ENCODE measurements around the gene NDUFA6. TPM values are rescaled to one million over a fixed set of nuclear protein-coding genes. Genes with fewer than 3 reads are reported as not detected.

The NDUFA6 gene
- total and polyA plus RNA-seq, 10 of the 15 experiments (the other 5 are each of a cell fraction or from before 2014, with no cell fraction given): 85.9 to 511 (median 128) TPM

- Histone ChIP-seq H4K20me1 (ENCODE audit: control insufficient read depth, insufficient read depth) (peaks cover 2% of the 10 kb centered on the region; the same call in 1 of the 2 replicates), H3K4me2 (ENCODE audit: control insufficient read depth, insufficient read depth) (no peak overlapping the region), H2AFZ (ENCODE audit: control insufficient read depth, low read depth, low read length) (no peak overlapping the region), H3K27ac (ENCODE audit: control insufficient read depth, insufficient read depth) (no peak overlapping the region), H3K4me1 (ENCODE audit: control insufficient read depth, insufficient read depth, low read length) (peaks cover 13% of the 10 kb centered on the region), H3K79me2 (ENCODE audit: control insufficient read depth, insufficient read depth, low read length) (peaks cover 10% of the 10 kb centered on the region), H3K9ac (ENCODE audit: control insufficient read depth, insufficient read depth, low read length) (no peak overlapping the region; the same call in 1 of the 2 replicates), H3K9me3 (replicated peaks; ENCODE audit: control insufficient read depth, insufficient read depth, low read length) (no peaks in the 10 kb centered on the region), H3K27me3 (replicated peaks in 1 of 2; ENCODE audit: control insufficient read depth in 2 of 2, insufficient read depth in 2 of 2, low read length in 1 of 2) (no peaks in the 10 kb centered on the region), H3K4me3 (no peak overlapping the region), H3K36me3 (ENCODE audit: control insufficient read depth in 2 of 2, insufficient read depth in 2 of 2, low read length in 1 of 2) (peaks cover 8 to 15% of the 10 kb centered on the region in 2 experiments)
- ChIA-PET POLR2A (no interaction called here), RAD21 (ENCODE audit: unreplicated experiment) (no interaction called here), SMC1A (ENCODE audit: uncharacterized antibody, unreplicated experiment) (no interaction called here), CTCF (no interaction called here)
- WGBS (ENCODE audit: insufficient coverage, insufficient replicate concordance, low lambda C conversion rate, missing lambda C conversion rate): 85% methylated on average over 12 of the region's 14 CpGs
- TF ChIP-seq CEBPZ (IDR thresholded peaks at IDR 0.05; ENCODE audit: low read depth, low read length) (no peak), GATAD2B (conservative IDR thresholded peaks at IDR 0.05; ENCODE audit: low read depth) (no peak), CEBPB (IDR thresholded peaks at IDR 0.05; ENCODE audit: borderline replicate concordance in 1 of 2, low read depth in 2 of 2, low read length in 2 of 2) (no peak), MYC (IDR thresholded peaks at IDR 0.05; ENCODE audit: insufficient read depth, insufficient read length, insufficient replicate concordance, low read length, severe bottlenecking) (no peak), SIX5 (IDR thresholded peaks at IDR 0.05; ENCODE audit: low read depth, low read length, severe bottlenecking) (no peak), NR2C1 (IDR thresholded peaks at IDR 0.05) (no peak), DPF2 (IDR thresholded peaks at IDR 0.05) (no peak), EGR1 (IDR thresholded peaks at IDR 0.05; ENCODE audit: borderline replicate concordance in 1 of 2, low read depth in 2 of 2, low read length in 2 of 2) (no peak), BHLHE40 (IDR thresholded peaks at IDR 0.05; ENCODE audit: borderline replicate concordance in 1 of 2, low read depth in 2 of 2, low read length in 1 of 2) (no peak), NKRF (conservative IDR thresholded peaks at IDR 0.05) (no peak)
- no peak for FAIRE-seq
- BruUV-seq (replicated peaks): no TSS peak
- intact Hi-C loops (cut with micrococcal nuclease; ENCODE audit: unreplicated experiment): no loop called here
- ATAC-seq: no peak
- in situ Hi-C loops (cut with MboI): no loop called here
- DNase-seq (ENCODE audit: low read depth, low spot score): no peak
Observed at GRCh38 chr22:42067671-42068251, 22.8 kb downstream of the NDUFA6 start.

Data from GM12878 (cell line).